Measurements from ENCODE around the gene ABHD5. TPM values are rescaled to one million over a fixed set of nuclear protein-coding genes. Genes with fewer than 3 reads are reported as not detected.

Gene ABHD5
- total and polyA plus RNA-seq, 2 of the 8 experiments (the other 6 are each of a cell fraction or from before 2014, with no cell fraction given): 10.5 to 16.4 TPM

- TF ChIP-seq CHD7 (IDR thresholded peaks at IDR 0.05; ENCODE audit: insufficient replicate concordance, low read length) (no peak), EZH2 (IDR thresholded peaks at IDR 0.05; ENCODE audit: low read depth, low read length, severe bottlenecking) (no peak), NANOG (IDR thresholded peaks at IDR 0.05; ENCODE audit: insufficient read depth, low read depth, low read length, poor library complexity, severe bottlenecking) (no peak), E2F6 (IDR thresholded peaks at IDR 0.05) (no peak), MAX (IDR thresholded peaks at IDR 0.05) (no peak), CBX5 (IDR thresholded peaks at IDR 0.05; ENCODE audit: low read depth, low read length) (no peak), MAFK (IDR thresholded peaks at IDR 0.05; ENCODE audit: low read depth, low read length) (no peak), CEBPB (IDR thresholded peaks at IDR 0.05; ENCODE audit: low read depth, low read length) (no peak), TEAD4 (IDR thresholded peaks at IDR 0.05; ENCODE audit: low read depth, low read length) (no peak), POLR2A (IDR thresholded peaks at IDR 0.05; ENCODE audit: control extremely low read depth in 1 of 2, low read depth in 2 of 2, low read length in 2 of 2) (no peak)
Measured at GRCh38 chr3:43755516-43756200, 64.9 kb downstream of the ABHD5 start (continued).
